Hepatocyte (in vitro differentiated cells): ENCODE measurements around the gene SDCBP2. TPM values are rescaled to one million over a fixed set of nuclear protein-coding genes. Genes with fewer than 3 reads are reported as not detected.

Source experiments
- DNase-seq: peaks from one replicate; pipeline ENCODE4 v3.0.0-alpha.2; 2016; ENCODE audit warnings: low spot score
- H2AFZ ChIP-seq: fragments of 200-600 bp; sonication (generic); 2 replicates; pipeline ENCODE4 v1.6.0; 2016; ENCODE audit warnings: antibody characterized with exemption, mild to moderate bottlenecking
- H3K27ac ChIP-seq: fragments of 200-600 bp; sonication (generic); 2 replicates; pipeline ENCODE4 v1.5.1; 2016; ENCODE audit warnings: mild to moderate bottlenecking
- H3K27me3 ChIP-seq: fragments of 200-600 bp; sonication (generic); 2 replicates; pipeline ENCODE4 v1.6.1; 2016
- H3K36me3 ChIP-seq: fragments of 200-600 bp; sonication (generic); replicated peaks from 2 replicates; pipeline ENCODE4 v1.5.1; 2016; ENCODE audit warnings: low read depth; ENCODE audit not compliant: insufficient read depth
- H3K4me1 ChIP-seq: fragments of 200-600 bp; sonication (generic); 2 replicates; pipeline ENCODE4 v1.5.1; 2016; ENCODE audit warnings: mild to moderate bottlenecking, moderate library complexity; ENCODE audit not compliant: insufficient read depth
- H3K4me2 ChIP-seq: fragments of 200-600 bp; sonication (generic); 2 replicates; pipeline ENCODE4 v1.6.0; 2016
- H3K4me3 ChIP-seq: fragments of 200-600 bp; sonication (generic); 2 replicates; pipeline ENCODE4 v1.5.1; 2016; ENCODE audit warnings: mild to moderate bottlenecking
- H3K79me2 ChIP-seq: fragments of 200-600 bp; sonication (generic); 2 replicates; pipeline ENCODE4 v1.6.0; 2017; ENCODE audit warnings: mild to moderate bottlenecking
- H3K9me2 ChIP-seq: fragments of 200-600 bp; sonication (generic); replicated peaks from 2 replicates; pipeline ENCODE4 v1.6.0; 2017; ENCODE audit warnings: mild to moderate bottlenecking; ENCODE audit not compliant: insufficient read depth
- H3K9me3 ChIP-seq: fragments of 200-600 bp; sonication (generic); 2 replicates; pipeline ENCODE4 v1.5.1; 2016; ENCODE audit warnings: low read depth, mild to moderate bottlenecking
- H4K20me1 ChIP-seq: fragments of 200-600 bp; sonication (generic); 2 replicates; pipeline ENCODE4 v1.6.0; 2016; ENCODE audit warnings: mild to moderate bottlenecking; ENCODE audit not compliant: insufficient read depth, poor library complexity, severe bottlenecking
- EZH2 ChIP-seq: fragments of 200-600 bp; sonication (generic); IDR thresholded peaks from 2 replicates; pipeline ENCODE4 v1.6.1; 2016; ENCODE audit warnings: antibody characterized with exemption, mild to moderate bottlenecking, borderline replicate concordance
- EZH2phosphoT487 ChIP-seq: fragments of 200-600 bp; sonication (generic); IDR thresholded peaks from one replicate; pipeline ENCODE4 v1.6.1; 2018; ENCODE audit warnings: antibody characterized with exemption, mild to moderate bottlenecking, low read depth, moderate library complexity; ENCODE audit not compliant: unreplicated experiment, severe bottlenecking
- WGBS: methylation state at CpG from one replicate; pipeline ENCODE4 v1.1.6; 2016; ENCODE audit warnings: low lambda C conversion rate; ENCODE audit errors: missing lambda C conversion rate; 5-methylcytosine and 5-hydroxymethylcytosine counted together
- polyA plus RNA-seq: library from polyadenylated mRNA; unstranded; fragments of >200 nt; fragmentation: Nextera tagmentation; extraction: Ambion mirVana; gene quantifications from 2 replicates; pipeline ENCODE4 v1.2.1, GENCODE V29; 2016
- total RNA-seq: library from RNA; depleted of rRNA; stranded (reverse); fragments of >200 nt; gene quantifications from 2 replicates; pipeline ENCODE4 v1.2.3, GENCODE V29; 2014
- TF ChIP-seq, protein P1 (sequence below): fragments of 200-600 bp; sonication (generic); IDR thresholded peaks from 2 replicates; pipeline ENCODE4 v1.5.1; 2016; ENCODE audit warnings: antibody characterized with exemption, mild to moderate bottlenecking; ENCODE audit not compliant: poor library complexity

The SDCBP2 gene
- total and polyA plus RNA-seq, 2 experiments from 2014 or later = 64.1 to 83.3 TPM

DNA sequence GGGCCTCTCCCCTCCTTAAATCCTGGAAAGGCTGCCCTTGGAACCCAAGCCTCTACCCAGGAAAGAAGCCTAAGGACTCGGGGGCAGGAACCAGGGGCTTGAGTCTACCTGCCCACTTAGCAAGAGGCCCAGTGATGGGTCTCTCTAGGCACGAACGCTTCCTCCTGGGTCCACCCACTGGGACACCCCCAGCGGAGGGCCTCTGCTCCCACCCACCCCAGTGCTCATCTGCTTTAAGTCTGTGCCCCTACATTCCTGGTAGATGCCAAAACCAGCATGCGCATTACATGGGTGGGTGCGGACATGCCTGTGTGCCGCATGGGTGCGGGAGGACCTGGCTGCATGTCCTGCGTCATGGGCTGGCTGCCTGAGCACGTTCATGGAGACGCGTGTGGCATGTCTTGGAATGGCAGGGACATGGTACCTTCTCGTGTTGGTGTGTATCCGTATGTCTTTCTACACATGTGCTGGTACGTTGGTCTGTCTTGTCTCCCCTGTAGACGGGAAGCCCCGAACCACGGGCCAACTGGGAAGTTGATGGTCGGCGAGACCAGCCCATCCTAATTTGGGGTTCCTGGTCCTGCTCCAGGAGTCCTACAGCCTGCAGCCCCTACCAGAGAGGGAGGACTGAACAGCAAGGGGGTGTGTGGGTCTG lies 33.5 kb downstream of the SDCBP2 start:
- Histone ChIP-seq H3K4me1 (no peaks in the 10 kb centered on the region), H2AFZ (no peak overlapping the region), H3K27ac (no peak overlapping the region), H3K79me2 (no peaks in the 10 kb centered on the region), H4K20me1 (no peaks in the 10 kb centered on the region), H3K36me3 (no peaks in the 10 kb centered on the region), H3K9me2 (no peaks in the 10 kb centered on the region), H3K27me3 (no peaks in the 10 kb centered on the region), H3K4me2 (no peak overlapping the region), H3K9me3 (no peaks in the 10 kb centered on the region), H3K4me3 (no peak overlapping the region)
- TF ChIP-seq EZH2phosphoT487 = no peak
- TF ChIP-seq EZH2 = no peak
- TF ChIP-seq, protein P1, sequence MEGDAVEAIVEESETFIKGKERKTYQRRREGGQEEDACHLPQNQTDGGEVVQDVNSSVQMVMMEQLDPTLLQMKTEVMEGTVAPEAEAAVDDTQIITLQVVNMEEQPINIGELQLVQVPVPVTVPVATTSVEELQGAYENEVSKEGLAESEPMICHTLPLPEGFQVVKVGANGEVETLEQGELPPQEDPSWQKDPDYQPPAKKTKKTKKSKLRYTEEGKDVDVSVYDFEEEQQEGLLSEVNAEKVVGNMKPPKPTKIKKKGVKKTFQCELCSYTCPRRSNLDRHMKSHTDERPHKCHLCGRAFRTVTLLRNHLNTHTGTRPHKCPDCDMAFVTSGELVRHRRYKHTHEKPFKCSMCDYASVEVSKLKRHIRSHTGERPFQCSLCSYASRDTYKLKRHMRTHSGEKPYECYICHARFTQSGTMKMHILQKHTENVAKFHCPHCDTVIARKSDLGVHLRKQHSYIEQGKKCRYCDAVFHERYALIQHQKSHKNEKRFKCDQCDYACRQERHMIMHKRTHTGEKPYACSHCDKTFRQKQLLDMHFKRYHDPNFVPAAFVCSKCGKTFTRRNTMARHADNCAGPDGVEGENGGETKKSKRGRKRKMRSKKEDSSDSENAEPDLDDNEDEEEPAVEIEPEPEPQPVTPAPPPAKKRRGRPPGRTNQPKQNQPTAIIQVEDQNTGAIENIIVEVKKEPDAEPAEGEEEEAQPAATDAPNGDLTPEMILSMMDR = no peak
- DNase-seq = no peak
- WGBS = 94% methylated on average over 20 of the region's 20 CpGs

DNA sequence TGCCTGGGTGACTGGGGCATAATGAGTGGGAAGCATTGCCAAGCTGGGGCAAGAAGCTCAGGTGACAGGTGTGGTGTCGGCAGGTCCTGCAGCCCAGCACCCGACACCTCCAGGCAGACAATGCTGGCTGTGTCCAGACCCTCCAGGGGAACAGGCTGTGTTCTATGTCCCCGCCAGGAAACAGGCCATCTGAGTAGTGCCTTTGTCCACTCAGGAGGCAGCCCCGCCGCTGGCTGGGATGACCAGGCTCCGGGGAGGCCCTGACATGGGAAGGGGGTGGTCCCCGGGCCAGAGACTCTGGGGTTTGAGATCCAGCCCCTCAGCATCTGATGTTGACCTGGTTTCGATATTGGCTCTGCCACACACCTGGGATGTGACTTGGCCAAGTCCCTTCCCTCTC lies 34.4 kb downstream of the SDCBP2 start:
- Histone ChIP-seq H3K27me3 (no peaks in the 10 kb centered on the region), H4K20me1 (no peaks in the 10 kb centered on the region), H3K9me3 (no peaks in the 10 kb centered on the region), H3K27ac (no peak overlapping the region), H3K4me2 (no peak overlapping the region), H2AFZ (no peak overlapping the region), H3K9me2 (no peaks in the 10 kb centered on the region), H3K36me3 (no peaks in the 10 kb centered on the region), H3K4me1 (no peaks in the 10 kb centered on the region), H3K4me3 (no peak overlapping the region), H3K79me2 (no peaks in the 10 kb centered on the region)
- 90% methylated on average over 5 of the region's 8 CpGs for WGBS
- TF ChIP-seq EZH2phosphoT487 = no peak
- no peak for TF ChIP-seq EZH2
- DNase-seq = no peak

DNA sequence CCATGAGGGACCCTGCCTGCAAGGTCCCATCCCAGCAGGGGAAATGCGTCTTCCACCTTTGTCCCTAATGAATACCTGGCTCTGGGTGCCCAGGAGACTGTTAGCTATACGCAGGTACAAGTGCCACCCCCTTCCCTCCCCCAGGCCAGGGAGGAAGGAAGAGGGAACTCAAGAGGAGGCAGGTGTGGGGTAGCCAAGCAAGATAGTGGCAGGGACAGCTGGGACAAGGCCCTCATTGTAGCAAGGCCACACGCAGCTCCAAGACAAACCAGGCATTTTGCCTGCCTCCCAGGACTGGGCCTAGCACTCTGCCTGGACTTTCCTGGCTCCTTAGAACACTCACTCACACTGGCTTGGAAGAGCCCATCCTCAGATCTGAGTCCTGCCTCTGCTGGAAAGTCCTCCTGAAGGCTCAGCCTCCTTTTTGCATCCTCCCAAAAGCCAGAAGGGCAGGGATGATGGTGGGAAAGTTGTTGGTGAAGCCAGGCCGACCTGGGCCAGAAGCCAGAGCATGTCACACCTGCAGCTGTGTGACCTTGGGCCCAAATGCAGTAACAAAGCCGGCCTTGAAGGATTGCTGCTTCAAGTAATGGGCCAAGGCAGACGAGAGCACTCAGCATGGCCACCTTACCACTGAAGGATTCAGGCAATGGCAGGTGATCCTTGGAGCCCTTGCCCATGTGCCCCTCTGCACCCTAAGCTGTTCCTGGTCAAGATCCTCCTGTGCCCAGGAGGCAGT lies 35.1 kb downstream of the SDCBP2 start:
- DNase-seq = no peak
- H3K27ac ChIP-seq = no peak overlapping the region
- no peaks in the 10 kb centered on the region for H3K4me1 ChIP-seq
- H3K27me3 ChIP-seq = no peaks in the 10 kb centered on the region
- 93% methylated on average over 6 of the region's 6 CpGs for WGBS
- H3K4me2 ChIP-seq = no peak overlapping the region
- H3K79me2 ChIP-seq = no peaks in the 10 kb centered on the region
- H3K36me3 ChIP-seq = no peaks in the 10 kb centered on the region
- TF ChIP-seq EZH2 (no peak), EZH2phosphoT487 (no peak)
- TF ChIP-seq, protein P1 = no peak
- H4K20me1 ChIP-seq = no peaks in the 10 kb centered on the region
- H3K9me2 ChIP-seq = no peaks in the 10 kb centered on the region
- H3K9me3 ChIP-seq = no peaks in the 10 kb centered on the region
- H2AFZ ChIP-seq = no peak overlapping the region
- no peak overlapping the region for H3K4me3 ChIP-seq

DNA sequence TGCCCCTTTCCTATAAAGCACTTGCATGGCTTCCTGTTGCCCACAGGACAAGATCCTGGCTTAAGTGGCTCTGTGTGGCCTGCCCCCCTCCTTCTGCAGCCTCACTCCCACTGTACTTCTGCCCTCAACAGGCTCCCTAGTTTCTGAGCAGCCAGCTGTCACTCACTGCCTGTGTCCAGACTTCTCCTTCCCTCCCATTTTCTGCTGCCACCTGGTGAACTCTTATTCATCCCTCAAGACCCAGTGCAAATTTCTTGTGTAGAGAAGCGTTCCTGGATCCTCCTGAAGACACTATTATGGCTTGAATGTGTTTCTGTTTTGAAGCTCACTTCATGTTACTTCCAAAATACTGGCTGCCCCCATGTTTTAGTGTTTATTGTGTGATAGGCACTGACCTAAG lies 36.3 kb downstream of the SDCBP2 start:
- H3K4me3 ChIP-seq = no peak overlapping the region
- H3K36me3 ChIP-seq = no peaks in the 10 kb centered on the region
- 80% methylated on average over 1 of the region's 1 CpG for WGBS
- TF ChIP-seq EZH2phosphoT487 (no peak), EZH2 (no peak)
- TF ChIP-seq, protein P1 = no peak
- H3K9me2 ChIP-seq = no peaks in the 10 kb centered on the region
- H3K9me3 ChIP-seq = no peaks in the 10 kb centered on the region
- H3K79me2 ChIP-seq = no peaks in the 10 kb centered on the region
- no peaks in the 10 kb centered on the region for H3K27me3 ChIP-seq
- no peak overlapping the region for H3K27ac ChIP-seq
- H4K20me1 ChIP-seq = no peaks in the 10 kb centered on the region
- H3K4me2 ChIP-seq = no peak overlapping the region
- no peak overlapping the region for H2AFZ ChIP-seq
- no peaks in the 10 kb centered on the region for H3K4me1 ChIP-seq
- no peak for DNase-seq
